Daoy (cell line): ENCODE data around the gene SLC12A2. TPM values are rescaled to one million over a fixed set of nuclear protein-coding genes. Genes with fewer than 3 reads are reported as not detected.
A peak's percentile ranks its signal among the peaks of the same experiment; 100 is the strongest.

Experiments used
- DNase-seq: peaks from one replicate; pipeline ENCODE4 v3.0.0-alpha.2; 2015; ENCODE audit warnings: low read depth
- total RNA-seq: library from RNA; depleted of rRNA; stranded (reverse); fragments of >200 nt; shearing (Covaris generic); gene quantifications from 2 replicates; pipeline ENCODE4 v1.2.3, GENCODE V29; 2014

Gene SLC12A2
- total RNA-seq, 1 experiment from 2014 or later = 24.6 TPM

GRCh38 chr5:128097224-128097623 is 13.7 kb downstream of the SLC12A2 start:
- no peak for DNase-seq

- DNase-seq = no peak
Observed at GRCh38 chr5:128097781-128098180, 14.2 kb downstream of the SLC12A2 start.

GRCh38 chr5:128099944-128100343 is 16.4 kb downstream of the SLC12A2 start:
- no peak for DNase-seq

GRCh38 chr5:128100860-128101557 is 17.4 kb downstream of the SLC12A2 start:
- no peak for DNase-seq

- DNase-seq = no peak
Observed at GRCh38 chr5:128101676-128102075, 18.1 kb downstream of the SLC12A2 start.

GRCh38 chr5:128105203-128105602 is 21.6 kb downstream of the SLC12A2 start:
- DNase-seq = no peak

- DNase-seq = no peak
Observed at GRCh38 chr5:128109138-128109537, 25.6 kb downstream of the SLC12A2 start.

GRCh38 chr5:128109766-128110165 is 26.2 kb downstream of the SLC12A2 start:
- no peak for DNase-seq

- peak; percentile 33 for DNase-seq
Observed at GRCh38 chr5:128111818-128112448, 28.4 kb downstream of the SLC12A2 start.

GRCh38 chr5:128116445-128116844 is 32.9 kb downstream of the SLC12A2 start:
- no peak for DNase-seq

GRCh38 chr5:128118214-128118613 is 34.6 kb downstream of the SLC12A2 start:
- no peak for DNase-seq

- DNase-seq = no peak
Observed at GRCh38 chr5:128121651-128122050, 38.1 kb downstream of the SLC12A2 start.

- DNase-seq = no peak
Observed at GRCh38 chr5:128123936-128124335, 40.4 kb downstream of the SLC12A2 start.

GRCh38 chr5:128126241-128126640 is 42.7 kb downstream of the SLC12A2 start:
- DNase-seq = no peak

- DNase-seq = no peak
Observed at GRCh38 chr5:128132499-128132898, 48.9 kb downstream of the SLC12A2 start.

GRCh38 chr5:128135286-128135685 is 51.7 kb downstream of the SLC12A2 start:
- DNase-seq = no peak

- no peak for DNase-seq
Observed at GRCh38 chr5:128143911-128144310, 60.3 kb downstream of the SLC12A2 start.

GRCh38 chr5:128144491-128144890 is 60.9 kb downstream of the SLC12A2 start:
- no peak for DNase-seq

- DNase-seq = no peak
Observed at GRCh38 chr5:128146671-128147070, 63.1 kb downstream of the SLC12A2 start.

GRCh38 chr5:128154943-128155342 is 71.4 kb downstream of the SLC12A2 start:
- no peak for DNase-seq

GRCh38 chr5:128155776-128156175 is 72.2 kb downstream of the SLC12A2 start:
- DNase-seq = no peak

GRCh38 chr5:128156521-128156920 is 73.0 kb downstream of the SLC12A2 start:
- DNase-seq = no peak

GRCh38 chr5:128158342-128158741 is 74.8 kb downstream of the SLC12A2 start:
- DNase-seq = no peak

- peak; percentile 15 for DNase-seq
Observed at GRCh38 chr5:128163991-128164390, 80.4 kb downstream of the SLC12A2 start.
